ENCODE results near the gene SMIM5. TPM values are rescaled to one million over a fixed set of nuclear protein-coding genes. Genes with fewer than 3 reads are reported as not detected.

SMIM5 gene
- total RNA-seq, 1 donor from 2014 or later: not detected

DNA sequence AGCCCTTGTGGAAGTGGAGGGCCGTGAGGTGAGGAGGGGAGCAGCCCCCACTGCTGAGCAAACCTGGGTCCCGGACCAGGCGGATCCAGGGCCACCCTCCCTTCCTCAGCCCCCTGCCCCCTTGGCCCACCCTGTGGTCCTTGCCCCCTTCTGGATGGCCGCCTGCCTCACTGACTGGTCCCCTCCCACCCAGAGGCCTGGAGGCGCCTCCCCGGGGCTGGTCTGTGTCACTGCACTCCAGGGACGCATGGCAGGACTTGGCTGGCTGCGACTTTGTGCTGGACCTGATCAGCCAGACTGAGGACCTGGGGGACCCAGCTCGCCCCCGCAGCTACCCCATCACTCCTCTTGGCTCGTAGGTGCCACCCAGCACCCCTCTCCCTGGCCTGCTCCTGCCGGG lies 19.2 kb upstream of the SMIM5 start:
- DNase-seq (ENCODE audit: low spot score): no peak
- no peaks in the 10 kb centered on the region for H3K4me1 Mint-ChIP-seq (ENCODE audit: low read depth)
- no peaks in the 10 kb centered on the region for H3K27me3 Mint-ChIP-seq (ENCODE audit: low read depth)
- TF ChIP-seq, protein P1, sequence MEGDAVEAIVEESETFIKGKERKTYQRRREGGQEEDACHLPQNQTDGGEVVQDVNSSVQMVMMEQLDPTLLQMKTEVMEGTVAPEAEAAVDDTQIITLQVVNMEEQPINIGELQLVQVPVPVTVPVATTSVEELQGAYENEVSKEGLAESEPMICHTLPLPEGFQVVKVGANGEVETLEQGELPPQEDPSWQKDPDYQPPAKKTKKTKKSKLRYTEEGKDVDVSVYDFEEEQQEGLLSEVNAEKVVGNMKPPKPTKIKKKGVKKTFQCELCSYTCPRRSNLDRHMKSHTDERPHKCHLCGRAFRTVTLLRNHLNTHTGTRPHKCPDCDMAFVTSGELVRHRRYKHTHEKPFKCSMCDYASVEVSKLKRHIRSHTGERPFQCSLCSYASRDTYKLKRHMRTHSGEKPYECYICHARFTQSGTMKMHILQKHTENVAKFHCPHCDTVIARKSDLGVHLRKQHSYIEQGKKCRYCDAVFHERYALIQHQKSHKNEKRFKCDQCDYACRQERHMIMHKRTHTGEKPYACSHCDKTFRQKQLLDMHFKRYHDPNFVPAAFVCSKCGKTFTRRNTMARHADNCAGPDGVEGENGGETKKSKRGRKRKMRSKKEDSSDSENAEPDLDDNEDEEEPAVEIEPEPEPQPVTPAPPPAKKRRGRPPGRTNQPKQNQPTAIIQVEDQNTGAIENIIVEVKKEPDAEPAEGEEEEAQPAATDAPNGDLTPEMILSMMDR (IDR thresholded peaks at IDR 0.05): peak; percentile 38
- no peak overlapping the region for H3K4me3 Mint-ChIP-seq (ENCODE audit: unreplicated experiment)
- H3K36me3 Mint-ChIP-seq (ENCODE audit: low read depth): no peaks in the 10 kb centered on the region
- H3K27ac Mint-ChIP-seq (ENCODE audit: unreplicated experiment): no peak overlapping the region
- H3K9me3 Mint-ChIP-seq (ENCODE audit: low read depth): no peaks in the 10 kb centered on the region

DNA sequence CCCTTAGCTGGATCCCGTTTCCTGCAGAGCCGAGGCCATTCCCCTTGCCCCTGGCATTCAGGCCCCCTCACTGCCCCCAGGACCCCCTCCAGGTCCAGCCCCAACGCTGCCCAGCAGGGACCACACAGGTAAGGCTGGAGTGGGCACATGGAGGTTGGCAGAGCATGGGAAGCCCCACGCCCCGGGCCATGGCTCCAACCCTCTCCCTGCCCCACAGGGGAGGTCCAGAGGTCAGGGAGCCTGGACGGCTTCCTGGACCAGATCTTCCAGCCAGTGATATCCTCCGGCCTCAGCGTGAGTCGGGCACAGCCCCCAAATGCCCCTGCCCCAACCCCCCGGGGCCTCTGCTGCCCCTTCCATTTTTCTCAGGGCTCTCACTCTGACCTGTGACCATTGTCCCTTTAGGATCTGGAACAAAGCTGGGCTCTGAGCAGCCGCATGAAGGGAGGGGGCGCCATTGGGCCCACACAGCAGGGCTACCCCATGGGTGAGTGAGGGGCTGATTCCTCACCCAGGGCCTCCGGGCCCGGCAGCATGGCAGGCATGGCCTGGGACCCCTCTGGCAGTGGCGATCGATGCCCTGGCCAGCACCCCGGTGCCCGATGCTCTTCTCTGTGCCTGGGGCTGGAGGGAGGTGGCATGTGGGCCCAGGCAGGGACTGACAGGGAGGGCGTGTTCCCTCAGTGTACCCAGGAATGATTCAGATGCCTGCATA lies 18.5 kb upstream of the SMIM5 start:
- H3K4me1 Mint-ChIP-seq (ENCODE audit: low read depth): no peaks in the 10 kb centered on the region
- no peaks in the 10 kb centered on the region for H3K9me3 Mint-ChIP-seq (ENCODE audit: low read depth)
- H3K4me3 Mint-ChIP-seq (ENCODE audit: unreplicated experiment): no peak overlapping the region
- no peak overlapping the region for H3K27ac Mint-ChIP-seq (ENCODE audit: unreplicated experiment)
- TF ChIP-seq, protein P1 (IDR thresholded peaks at IDR 0.05): no peak
- H3K27me3 Mint-ChIP-seq (ENCODE audit: low read depth): no peaks in the 10 kb centered on the region
- no peaks in the 10 kb centered on the region for H3K36me3 Mint-ChIP-seq (ENCODE audit: low read depth)
- DNase-seq (ENCODE audit: low spot score): no peak

- Mint-ChIP-seq H3K4me3 (ENCODE audit: unreplicated experiment) (no peak overlapping the region), H3K9me3 (ENCODE audit: low read depth) (no peaks in the 10 kb centered on the region), H3K36me3 (ENCODE audit: low read depth) (no peaks in the 10 kb centered on the region), H3K4me1 (ENCODE audit: low read depth) (no peaks in the 10 kb centered on the region), H3K27me3 (ENCODE audit: low read depth) (no peaks in the 10 kb centered on the region), H3K27ac (ENCODE audit: unreplicated experiment) (no peak overlapping the region)
- no peak for DNase-seq (ENCODE audit: low spot score)
- TF ChIP-seq, protein P1 (IDR thresholded peaks at IDR 0.05): no peak
Measured at GRCh38 chr17:75615301-75615700, 17.9 kb upstream of the SMIM5 start.

- Mint-ChIP-seq H3K27ac (ENCODE audit: unreplicated experiment) (no peak overlapping the region), H3K9me3 (ENCODE audit: low read depth) (no peaks in the 10 kb centered on the region), H3K4me3 (ENCODE audit: unreplicated experiment) (no peak overlapping the region), H3K27me3 (ENCODE audit: low read depth) (no peaks in the 10 kb centered on the region), H3K4me1 (ENCODE audit: low read depth) (no peaks in the 10 kb centered on the region), H3K36me3 (ENCODE audit: low read depth) (no peaks in the 10 kb centered on the region)
- DNase-seq (ENCODE audit: low spot score): no peak
- TF ChIP-seq, protein P1 (IDR thresholded peaks at IDR 0.05): no peak
Measured at GRCh38 chr17:75616521-75617122, 16.6 kb upstream of the SMIM5 start.

GRCh38 chr17:75617218-75617617 lies 16.0 kb upstream of the SMIM5 start:
- DNase-seq (ENCODE audit: low spot score): no peak
- Mint-ChIP-seq H3K36me3 (ENCODE audit: low read depth) (no peaks in the 10 kb centered on the region), H3K27ac (ENCODE audit: unreplicated experiment) (no peak overlapping the region), H3K27me3 (ENCODE audit: low read depth) (no peaks in the 10 kb centered on the region), H3K4me3 (ENCODE audit: unreplicated experiment) (no peak overlapping the region), H3K9me3 (ENCODE audit: low read depth) (no peaks in the 10 kb centered on the region), H3K4me1 (ENCODE audit: low read depth) (no peaks in the 10 kb centered on the region)
- TF ChIP-seq, protein P1 (IDR thresholded peaks at IDR 0.05): no peak
